ENCODE data around the gene NSUN6. TPM values are rescaled to one million over a fixed set of nuclear protein-coding genes. Genes with fewer than 3 reads are reported as not detected.

The NSUN6 gene
- polyA plus RNA-seq, 1 donor (not counting 4 experiments of a cell fraction or from before 2014, with no cell fraction given), result 9.8 TPM

GRCh38 chr10:18577823-18578685 is 73.3 kb downstream of the NSUN6 start:
- DNase-seq (ENCODE audit: low read depth, low spot score) (no peak), FAIRE-seq (no peak)
- Histone ChIP-seq H3K4me2 (ENCODE audit: control insufficient read depth, extremely low read depth, insufficient read depth, low read depth, low read length) (no peak overlapping the region), H3K9me1 (ENCODE audit: control insufficient read depth, extremely low read depth, insufficient read depth, low read length) (no peaks in the 10 kb centered on the region), H3K4me1 (ENCODE audit: control insufficient read depth, extremely low read depth, insufficient read depth, low read length) (no peaks in the 10 kb centered on the region), H3K9ac (ENCODE audit: control insufficient read depth, extremely low read depth, insufficient read depth, low read length) (no peak overlapping the region), H3K27me3 (ENCODE audit: control insufficient read depth, extremely low read depth, insufficient read depth, low read length) (no peaks in the 10 kb centered on the region), H3K4me3 (ENCODE audit: control insufficient read depth in 2 of 3, extremely low read depth in 1 of 3, insufficient read depth in 2 of 3, low read depth in 1 of 3, low read length in 3 of 3) (no peak overlapping the region), H4K20me1 (ENCODE audit: control insufficient read depth, extremely low read depth, insufficient read depth, low read length) (no peaks in the 10 kb centered on the region), H2AFZ (ENCODE audit: control insufficient read depth, low read length) (no peak overlapping the region), H3K36me3 (ENCODE audit: control insufficient read depth in 2 of 2, extremely low read depth in 1 of 2, insufficient read depth in 2 of 2, low read length in 2 of 2) (no peaks in the 10 kb centered on the region), H3K9me3 (ENCODE audit: control insufficient read depth, low read depth, low read length) (no peaks in the 10 kb centered on the region), H3K79me2 (ENCODE audit: control insufficient read depth, insufficient read depth, low read length) (no peaks in the 10 kb centered on the region), H3K27ac (ENCODE audit: control insufficient read depth, insufficient read depth, low read length) (no peak overlapping the region)
- TF ChIP-seq CTCF (optimal IDR thresholded peaks at IDR 0.05 in 1 of 3, IDR thresholded peaks at IDR 0.05 in 1 of 3, conservative IDR thresholded peaks at IDR 0.05 in 1 of 3; ENCODE audit: extremely low read depth in 1 of 3, insufficient read depth in 2 of 3, low read length in 3 of 3) (no peak), EZH2 (IDR thresholded peaks at IDR 0.05; ENCODE audit: low read length) (no peak)
- dilution Hi-C loops (cut with MboI; ENCODE audit: extremely low pct_ligation_motif_present, low sequenced_read_pairs), result no loop called here

DNA sequence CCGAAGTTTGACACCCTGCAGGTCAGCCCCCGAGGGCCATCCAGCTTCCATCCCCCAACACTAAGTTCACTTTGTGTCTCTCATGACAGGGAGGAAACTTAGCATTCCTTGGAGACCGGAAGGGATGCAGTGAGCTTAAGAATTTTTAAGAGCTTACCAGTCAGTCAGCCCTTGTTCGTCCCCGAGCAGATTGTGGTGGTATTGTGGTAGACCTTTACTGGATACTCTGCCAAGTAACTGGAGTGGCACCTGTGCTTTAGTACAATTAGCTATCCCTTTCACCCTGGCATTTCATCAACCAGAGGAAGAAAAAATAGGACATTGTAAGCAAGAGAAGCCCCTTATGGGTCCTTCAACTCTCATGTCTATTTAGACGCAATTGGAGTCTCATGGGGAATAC is 74.8 kb downstream of the NSUN6 start:
- H3K27ac ChIP-seq (ENCODE audit: control insufficient read depth, insufficient read depth, low read length), result no peak overlapping the region
- no peak overlapping the region for H2AFZ ChIP-seq (ENCODE audit: control insufficient read depth, low read length)
- H3K79me2 ChIP-seq (ENCODE audit: control insufficient read depth, insufficient read depth, low read length), result no peaks in the 10 kb centered on the region
- H3K9me3 ChIP-seq (ENCODE audit: control insufficient read depth, low read depth, low read length), result no peaks in the 10 kb centered on the region
- no peaks in the 10 kb centered on the region for H3K27me3 ChIP-seq (ENCODE audit: control insufficient read depth, extremely low read depth, insufficient read depth, low read length)
- no peaks in the 10 kb centered on the region for H3K9me1 ChIP-seq (ENCODE audit: control insufficient read depth, extremely low read depth, insufficient read depth, low read length)
- DNase-seq (ENCODE audit: low read depth, low spot score), result no peak
- H3K36me3 ChIP-seq (ENCODE audit: control insufficient read depth in 2 of 2, extremely low read depth in 1 of 2, insufficient read depth in 2 of 2, low read length in 2 of 2), result no peaks in the 10 kb centered on the region
- dilution Hi-C loops (cut with MboI; ENCODE audit: extremely low pct_ligation_motif_present, low sequenced_read_pairs), result no loop called here
- TF ChIP-seq EZH2 (IDR thresholded peaks at IDR 0.05; ENCODE audit: low read length) (no peak), CTCF (optimal IDR thresholded peaks at IDR 0.05 in 1 of 3, IDR thresholded peaks at IDR 0.05 in 1 of 3, conservative IDR thresholded peaks at IDR 0.05 in 1 of 3; ENCODE audit: extremely low read depth in 1 of 3, insufficient read depth in 2 of 3, low read length in 3 of 3) (no peak)
- H3K4me2 ChIP-seq (ENCODE audit: control insufficient read depth, extremely low read depth, insufficient read depth, low read depth, low read length), result no peak overlapping the region
- H3K4me3 ChIP-seq (ENCODE audit: control insufficient read depth in 2 of 3, extremely low read depth in 1 of 3, insufficient read depth in 2 of 3, low read depth in 1 of 3, low read length in 3 of 3), result no peak overlapping the region
- no peaks in the 10 kb centered on the region for H4K20me1 ChIP-seq (ENCODE audit: control insufficient read depth, extremely low read depth, insufficient read depth, low read length)
- no peaks in the 10 kb centered on the region for H3K4me1 ChIP-seq (ENCODE audit: control insufficient read depth, extremely low read depth, insufficient read depth, low read length)
- H3K9ac ChIP-seq (ENCODE audit: control insufficient read depth, extremely low read depth, insufficient read depth, low read length), result no peak overlapping the region
- no peak for FAIRE-seq
